ENCODE data around the gene OR11H1.
"Not testable (repeated sequence)": the region's sequence is repeated elsewhere in the genome, so short reads cannot be mapped to it uniquely, and the experiment has no call there.

The OR11H1 gene, protein sequence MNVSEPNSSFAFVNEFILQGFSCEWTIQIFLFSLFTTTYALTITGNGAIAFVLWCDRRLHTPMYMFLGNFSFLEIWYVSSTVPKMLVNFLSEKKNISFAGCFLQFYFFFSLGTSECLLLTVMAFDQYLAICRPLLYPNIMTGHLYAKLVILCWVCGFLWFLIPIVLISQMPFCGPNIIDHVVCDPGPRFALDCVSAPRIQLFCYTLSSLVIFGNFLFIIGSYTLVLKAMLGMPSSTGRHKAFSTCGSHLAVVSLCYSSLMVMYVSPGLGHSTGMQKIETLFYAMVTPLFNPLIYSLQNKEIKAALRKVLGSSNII

DNA sequence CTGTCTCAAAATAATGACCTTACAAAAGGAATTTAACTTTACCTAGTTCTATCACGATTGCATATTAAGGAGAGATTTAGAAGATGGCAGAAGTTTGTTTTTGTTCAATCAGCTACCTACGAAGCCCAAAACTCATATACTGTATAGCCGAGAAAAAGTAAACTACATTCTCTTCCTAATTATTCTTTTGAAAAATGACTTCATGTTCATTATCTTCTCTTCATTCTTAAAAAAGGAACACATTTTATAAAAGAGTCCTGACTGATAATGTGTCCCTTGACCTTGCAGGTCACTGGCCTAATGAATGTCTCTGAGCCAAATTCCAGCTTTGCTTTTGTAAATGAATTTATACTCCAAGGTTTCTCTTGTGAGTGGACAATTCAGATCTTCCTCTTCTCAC is at the start of gene OR11H1:
OR11H1 (plus strand) TSS at position 301 of the 400 bp plus-strand sequence; CDS start at position 301, 0 bp downstream.
- not testable (repeated sequence) for H3K4me3 ChIP-seq (ENCODE audit: low read depth, low read length); DNase-seq (ENCODE audit: low read depth)

DNA sequence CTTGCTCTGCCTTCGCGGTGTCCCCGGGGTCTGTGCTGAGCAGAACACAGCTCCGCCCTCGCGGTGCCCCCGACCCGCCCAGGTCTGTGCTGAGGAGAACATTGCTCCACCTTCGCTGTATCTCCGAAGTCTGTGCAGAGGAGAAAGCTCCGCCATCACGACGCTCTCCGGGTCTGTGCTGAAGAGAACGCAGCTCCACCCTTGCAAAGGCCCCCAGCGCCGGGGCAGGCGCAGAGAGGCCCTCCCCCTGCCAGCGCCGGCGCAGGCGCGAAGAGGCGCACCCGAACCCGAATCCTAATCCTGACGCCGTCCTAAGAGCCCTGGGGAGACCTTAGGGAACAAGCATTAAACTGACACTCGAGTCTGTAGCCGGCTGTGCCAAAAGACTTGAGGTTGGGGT is 18.0 kb upstream of the OR11H1 start:
- not testable (repeated sequence) for H3K4me3 ChIP-seq (ENCODE audit: low read depth, low read length); DNase-seq (ENCODE audit: low read depth)

DNA sequence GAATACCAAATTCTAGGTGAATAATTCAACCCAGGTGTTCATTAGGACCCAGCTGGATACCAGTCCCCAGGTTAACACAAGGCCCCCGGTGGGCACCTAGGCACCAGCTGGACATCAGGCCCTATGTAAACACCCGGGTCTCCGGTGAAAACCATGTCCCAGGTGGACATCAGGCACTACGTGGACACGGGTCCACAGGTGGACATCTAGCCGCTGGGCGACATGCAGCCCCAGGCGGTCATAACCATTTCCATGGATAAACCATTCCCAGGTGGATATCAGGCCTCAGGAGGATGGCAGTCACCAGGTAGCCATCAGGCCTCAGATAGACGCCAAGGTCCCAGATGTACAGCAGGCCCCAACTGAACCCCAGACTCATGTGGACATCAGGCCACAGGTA is 12.1 kb upstream of the OR11H1 start:
- not testable (repeated sequence) for DNase-seq (ENCODE audit: low read depth); H3K4me3 ChIP-seq (ENCODE audit: low read depth, low read length)

DNA sequence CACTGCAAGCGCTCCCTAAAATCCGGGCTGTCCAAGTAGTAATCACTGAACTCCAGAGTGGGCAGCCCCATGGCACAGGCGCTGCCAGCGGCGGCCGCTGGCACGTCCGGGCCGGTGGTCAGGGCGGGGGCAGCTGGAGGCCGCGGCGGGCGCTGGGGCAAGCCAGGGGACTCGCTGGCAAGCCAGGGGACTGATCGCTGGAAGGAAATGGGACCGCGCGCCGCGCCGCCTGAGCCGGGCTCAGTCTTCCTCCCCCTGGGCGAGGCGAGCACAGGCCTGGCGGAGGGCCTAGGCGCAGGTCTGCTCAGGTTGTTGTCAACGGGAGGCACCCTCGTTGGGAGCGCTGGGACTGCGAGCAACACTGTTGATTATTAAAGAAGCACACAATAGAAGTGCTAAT is 25.8 kb downstream of the OR11H1 start:
- not testable (repeated sequence) for H3K4me3 ChIP-seq (ENCODE audit: low read depth, low read length); DNase-seq (ENCODE audit: low read depth)

DNA sequence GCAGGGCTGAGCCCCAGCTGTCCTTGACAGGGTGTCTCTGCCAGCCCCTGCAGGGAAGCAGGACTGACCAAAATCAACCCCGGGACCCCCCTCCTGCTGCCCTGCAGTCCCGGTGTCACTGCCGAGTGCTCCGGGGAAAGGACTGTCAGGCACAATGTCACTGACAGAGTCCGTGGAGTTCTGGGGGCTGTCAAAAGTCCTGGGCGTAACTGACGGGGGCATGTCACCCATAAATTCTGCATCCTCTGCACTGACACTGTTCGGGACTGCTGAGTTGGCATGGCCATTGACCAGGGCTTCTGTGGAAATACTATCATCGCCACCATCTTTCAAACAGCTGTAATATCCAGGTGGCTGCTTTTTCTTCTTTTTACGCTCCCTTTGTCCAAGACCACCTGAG is 35.5 kb downstream of the OR11H1 start:
- not testable (repeated sequence) for H3K4me3 ChIP-seq (ENCODE audit: low read depth, low read length); DNase-seq (ENCODE audit: low read depth)

DNA sequence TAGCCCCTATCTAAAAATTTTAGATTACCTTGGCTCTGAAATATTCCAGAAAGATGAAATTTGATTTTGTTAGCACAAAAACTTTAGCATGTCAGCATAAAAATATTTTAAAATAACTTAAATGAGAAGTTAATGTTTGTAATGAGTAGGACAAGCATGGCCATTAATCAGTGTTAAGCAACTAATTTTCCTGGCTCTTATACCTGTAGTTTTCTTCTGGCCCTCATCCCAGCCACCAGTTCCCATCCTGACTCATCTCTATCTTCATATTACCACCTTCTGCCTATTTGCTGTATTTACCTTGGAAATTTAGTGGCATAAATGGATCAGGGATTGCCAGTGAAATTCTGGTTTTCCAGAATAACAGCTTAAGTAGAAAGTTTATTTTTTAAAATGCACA is 37.1 kb downstream of the OR11H1 start:
- not testable (repeated sequence) for H3K4me3 ChIP-seq (ENCODE audit: low read depth, low read length); DNase-seq (ENCODE audit: low read depth)

All from choroid plexus epithelial cell (primary cell).